Upper lobe of left lung (tissue), 4 donors: ENCODE measurements around the gene OTUD4.

Experiments
- CTCF ChIP-seq, 6 experiments: fragments of 450-650 bp in 4 of 6; fragments of 200-600 bp in 2 of 6; sonication (generic) in 2 of 6; IDR thresholded peaks; one replicate each; pipeline ENCODE4 v1.5.1; 2016 to 2019; ENCODE audit warnings: antibody characterized with exemption in 6 of 6
- EP300 ChIP-seq, 4 donors: sonication (generic); formaldehyde crosslinking; IDR thresholded peaks; one replicate each; pipeline ENCODE4 v1.5.1; 2017; ENCODE audit warnings: antibody characterized with exemption in 4 of 4, control low read depth in 2 of 4
- POLR2A ChIP-seq, 4 donors: fragments of 450-650 bp; IDR thresholded peaks; one replicate each; pipeline ENCODE4 v1.5.1; 2016 to 2017; ENCODE audit warnings: antibody characterized with exemption in 4 of 4, mild to moderate bottlenecking in 2 of 4
- POLR2AphosphoS5 ChIP-seq, 2 donors: sonication (generic); formaldehyde crosslinking; IDR thresholded peaks; one replicate each; pipeline ENCODE4 v1.5.1; 2017; ENCODE audit warnings: antibody characterized with exemption in 2 of 2

GRCh38 chr4:145125396-145125795, 55.0 kb downstream of the OTUD4 start:
- no peak for TF ChIP-seq CTCF (IDR thresholded peaks at IDR 0.05)
- no peak for TF ChIP-seq POLR2A (IDR thresholded peaks at IDR 0.05)
- TF ChIP-seq POLR2AphosphoS5 (IDR thresholded peaks at IDR 0.05) = no peak
- TF ChIP-seq EP300 (IDR thresholded peaks at IDR 0.05) = no peak
